Activated CD4-positive, alpha-beta T cell treated with anti-CD3 and anti-CD28 coated beads for 48 hours (primary cell): ENCODE results near the gene EXOC3L4.
"Not testable (repeated sequence)": the region's sequence is repeated elsewhere in the genome, so short reads cannot be mapped to it uniquely, and the experiment has no call there.

Source experiments
- DNase-seq: peaks from one replicate; pipeline ENCODE4 v3.0.0-alpha.2; 2020

Gene EXOC3L4

DNA sequence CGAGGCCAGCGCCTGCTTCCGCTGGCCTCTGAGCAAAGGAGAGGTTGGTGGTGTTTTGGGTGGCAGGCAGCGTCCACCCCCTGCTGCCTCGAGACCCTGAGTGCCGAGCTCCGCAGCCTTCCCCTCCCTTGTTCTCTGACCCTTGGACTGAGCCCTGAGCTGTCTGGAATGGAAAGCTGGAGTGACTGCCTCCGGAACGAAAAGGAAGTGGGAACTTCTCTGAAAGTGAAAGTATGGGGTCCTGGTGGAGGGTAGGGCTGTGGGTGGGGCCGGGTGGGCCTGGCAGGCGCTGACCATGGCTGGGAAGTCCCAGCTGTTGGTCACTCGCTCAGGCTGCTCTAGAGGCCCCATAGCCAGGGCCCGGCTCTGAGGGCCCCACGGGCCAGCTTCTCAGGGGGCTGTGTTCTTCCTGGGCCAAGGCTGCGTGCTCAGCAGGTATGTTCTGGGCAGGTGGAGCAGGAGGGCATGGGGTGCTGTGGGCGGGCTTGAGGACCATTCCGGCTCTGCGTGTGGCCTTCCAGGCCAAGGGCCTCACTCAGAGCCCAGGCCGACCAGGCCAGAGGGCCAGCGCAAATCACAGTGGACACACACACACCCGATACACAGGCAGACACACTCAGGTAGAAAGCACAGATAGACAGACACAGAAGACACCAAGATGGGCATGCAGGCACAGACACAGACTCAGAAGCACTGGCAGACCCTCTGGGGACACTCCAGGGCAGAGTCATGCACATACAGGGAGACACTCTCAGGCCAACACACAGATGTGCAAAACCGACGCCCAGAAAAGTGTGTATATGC is at the start of gene EXOC3L4:
EXOC3L4 (plus strand) TSS at position 320 of the 804 bp plus-strand sequence. CDS start 5,495 bp downstream, outside the sequence.
- DNase-seq = no peak

DNA sequence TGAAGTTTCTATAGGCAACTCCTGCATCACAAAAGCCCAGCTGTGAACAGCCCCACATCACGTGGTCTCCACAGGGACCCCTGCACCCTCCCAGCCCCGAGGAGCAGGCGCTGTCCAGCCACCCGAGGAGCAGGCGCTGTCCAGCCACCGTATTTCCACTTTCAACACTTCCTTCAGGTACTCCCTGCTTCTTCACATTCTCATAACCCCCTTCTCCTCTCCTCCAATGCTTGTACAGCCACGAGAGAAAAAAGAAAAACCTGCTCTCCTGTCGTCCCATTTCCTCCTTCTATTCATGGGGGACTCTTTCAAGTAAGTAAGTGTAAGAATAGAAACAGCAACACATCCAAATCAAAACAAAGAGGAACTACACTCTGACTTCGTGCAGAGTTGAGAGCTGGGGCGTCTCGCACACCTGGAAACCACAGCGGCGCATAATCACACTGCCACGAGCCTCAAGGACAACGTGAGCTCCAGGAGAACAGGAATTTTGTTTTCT is 49.1 kb upstream of the EXOC3L4 start:
- DNase-seq = no peak

DNA sequence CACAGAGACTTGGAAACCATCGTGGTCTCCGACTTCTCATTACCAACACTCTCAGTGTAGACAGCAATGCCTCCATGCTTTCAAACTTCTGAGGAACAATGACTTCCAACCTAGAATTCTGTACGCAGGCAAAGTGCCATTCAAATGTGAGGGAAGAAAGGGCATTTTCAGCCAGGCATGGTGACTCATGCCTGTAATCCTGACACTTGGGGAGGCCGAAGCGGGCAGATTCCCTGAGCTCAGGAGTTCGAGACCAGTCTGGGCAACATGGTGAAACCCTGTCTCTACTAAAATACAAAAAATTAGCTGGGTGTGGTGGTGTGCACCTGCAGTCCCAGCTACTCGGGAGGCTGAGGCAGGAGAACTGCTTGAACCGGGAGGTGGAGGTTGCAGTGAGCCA is 47.1 kb upstream of the EXOC3L4 start:
- not testable (repeated sequence) for DNase-seq

DNA sequence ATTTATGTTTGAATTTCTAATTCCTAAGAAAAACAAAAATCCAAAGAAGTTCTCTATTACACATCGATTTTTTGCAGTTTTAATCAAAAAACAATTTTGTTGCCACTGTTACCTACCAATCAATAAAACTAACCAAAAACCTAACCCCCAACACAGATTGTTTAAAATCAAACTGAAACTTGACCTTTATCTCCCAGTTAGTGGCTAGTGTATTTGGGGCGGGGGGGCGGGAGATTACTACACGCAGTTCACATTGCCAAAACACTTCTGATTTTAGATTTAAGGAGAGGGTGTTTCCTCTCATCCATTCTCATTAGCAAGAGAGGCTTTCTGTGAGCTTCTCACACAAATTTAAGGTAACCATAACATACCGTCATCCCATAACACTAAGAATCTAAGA is 43.6 kb upstream of the EXOC3L4 start:
- no peak for DNase-seq

DNA sequence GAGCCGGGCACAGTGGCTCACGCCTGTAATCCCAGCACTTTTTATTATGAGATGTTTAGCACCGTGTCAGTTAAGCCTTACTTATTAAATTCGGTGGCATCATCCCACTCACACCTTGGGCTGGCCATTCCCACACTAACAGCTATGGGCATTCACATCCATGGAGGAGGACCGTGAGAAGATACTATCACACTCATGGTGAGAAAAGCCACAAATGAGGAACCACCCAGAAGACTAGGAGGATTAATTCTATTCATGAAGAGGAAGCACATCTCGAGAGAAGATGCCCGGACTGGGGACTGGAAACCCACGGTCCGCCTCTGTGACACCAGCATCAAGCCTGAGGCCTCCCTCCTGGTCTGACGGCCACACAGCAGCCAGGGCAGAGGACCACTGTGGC is 42.1 kb upstream of the EXOC3L4 start:
- DNase-seq = no peak

DNA sequence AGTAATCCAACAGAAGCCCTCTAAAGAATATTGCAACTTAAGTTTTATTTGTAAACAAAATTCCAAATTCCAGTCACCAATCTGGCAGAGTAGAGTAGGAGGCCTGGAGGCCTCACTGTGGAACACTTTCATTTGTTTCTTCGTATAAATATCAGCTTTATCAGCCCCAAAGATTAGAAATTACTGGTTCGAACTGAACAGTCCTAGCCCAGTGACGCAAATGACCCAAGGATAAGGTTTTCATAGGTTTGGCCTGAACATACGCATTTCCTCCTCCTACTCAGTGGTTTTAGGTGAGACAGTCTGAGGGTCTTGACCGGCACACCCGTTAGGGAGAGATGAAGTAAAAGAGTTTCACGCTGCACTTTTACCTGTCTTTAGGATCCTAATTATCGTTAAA is 38.8 kb upstream of the EXOC3L4 start:
- no peak for DNase-seq

DNA sequence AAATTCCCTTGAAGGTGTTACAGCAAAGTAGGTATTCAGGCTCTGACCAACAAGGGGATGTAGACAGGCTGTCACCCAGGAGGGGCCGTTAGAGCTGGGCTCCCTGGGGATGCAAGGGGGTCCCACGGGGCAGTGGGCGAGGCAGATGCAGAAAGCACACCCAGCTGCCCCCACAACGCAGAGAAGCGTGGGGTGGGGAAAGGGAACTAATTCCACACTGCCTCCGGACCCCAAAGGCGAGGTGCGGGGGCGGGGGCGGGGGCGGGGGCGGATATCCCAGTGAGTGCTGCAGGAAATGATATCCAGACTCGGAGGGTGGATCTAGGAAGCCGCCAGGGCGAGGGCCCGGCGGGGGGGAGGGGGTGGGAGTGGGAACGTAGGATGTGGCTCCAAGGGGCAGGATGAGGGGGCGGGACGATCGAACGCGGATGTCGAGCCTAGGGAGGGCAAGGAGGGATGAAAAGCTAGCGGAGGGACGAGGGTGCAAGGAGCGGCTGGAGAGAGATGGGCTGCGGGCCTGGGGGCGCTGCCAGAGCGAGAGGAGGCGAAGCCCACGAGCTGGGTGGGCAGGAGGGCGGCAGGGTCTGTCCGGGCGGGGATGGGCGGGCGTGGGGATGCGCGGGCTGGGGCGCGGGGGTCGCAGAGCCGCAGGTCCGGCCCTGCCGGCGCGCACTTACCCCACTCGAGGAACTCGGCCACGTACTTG is 38.0 kb upstream of the EXOC3L4 start:
- DNase-seq = no peak

DNA sequence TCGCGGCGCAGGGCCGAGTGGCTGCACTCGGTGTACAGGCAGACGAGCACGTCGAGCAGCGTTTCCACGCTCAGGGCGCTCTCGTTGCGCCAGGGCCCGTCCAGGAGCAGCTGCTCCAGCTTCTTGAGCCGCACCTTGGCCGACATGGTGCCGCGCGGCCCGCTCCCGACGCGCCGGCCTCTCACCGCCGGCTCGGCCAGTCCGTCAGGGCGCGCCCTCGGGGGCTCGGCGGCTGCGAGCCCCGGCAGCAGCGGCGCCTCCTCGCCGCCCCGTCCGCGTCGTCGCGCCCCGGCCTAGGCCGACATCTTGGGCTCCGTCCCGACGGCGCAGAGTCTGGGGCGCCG is 37.5 kb upstream of the EXOC3L4 start:
- no peak for DNase-seq

DNA sequence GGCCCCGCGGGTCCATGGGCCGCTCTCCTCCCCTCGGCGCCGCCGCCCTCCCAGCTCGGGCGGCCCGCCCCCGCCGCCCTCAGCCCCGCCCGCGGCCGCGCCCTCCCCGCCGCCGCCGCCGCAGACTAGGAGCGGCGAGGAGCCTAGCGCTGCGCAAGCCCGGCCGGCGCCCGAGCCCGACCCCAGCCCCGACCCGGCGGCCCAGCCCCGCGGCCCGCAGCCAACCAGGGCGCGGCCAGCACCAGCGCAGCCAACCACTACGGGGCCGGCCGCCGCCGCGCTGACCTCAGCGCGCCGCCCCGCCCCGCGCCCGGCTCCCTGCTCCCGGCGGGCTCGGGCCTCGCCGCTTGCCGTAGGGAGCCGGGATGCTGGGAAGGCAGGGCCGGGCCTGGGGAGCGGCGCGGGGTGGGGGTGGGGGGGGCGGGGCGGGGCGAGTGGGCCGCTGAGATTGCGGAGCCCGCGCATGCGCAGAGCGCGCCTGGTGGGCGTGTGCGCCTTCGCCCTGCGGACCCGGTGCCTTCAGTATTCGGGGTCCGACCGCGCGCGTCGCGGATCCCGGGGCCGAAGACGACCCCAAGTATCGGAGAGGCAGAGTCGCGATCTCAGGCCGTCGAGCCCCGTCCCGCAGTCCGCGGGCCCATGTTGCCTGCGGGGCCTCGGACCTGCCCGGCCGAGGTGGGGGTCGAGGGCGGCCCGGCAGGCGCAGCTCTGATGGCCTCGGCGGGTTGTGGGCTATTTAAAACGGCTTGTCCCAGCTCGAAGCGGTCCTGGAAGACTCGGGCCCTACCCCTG is 37.0 kb upstream of the EXOC3L4 start, which contains the start of gene CDC42BPB:
CDC42BPB (minus strand) TSS at position 178 of the 792 bp plus-strand sequence. CDS start 376 bp downstream, outside the sequence.
- peak; percentile 64 for DNase-seq

DNA sequence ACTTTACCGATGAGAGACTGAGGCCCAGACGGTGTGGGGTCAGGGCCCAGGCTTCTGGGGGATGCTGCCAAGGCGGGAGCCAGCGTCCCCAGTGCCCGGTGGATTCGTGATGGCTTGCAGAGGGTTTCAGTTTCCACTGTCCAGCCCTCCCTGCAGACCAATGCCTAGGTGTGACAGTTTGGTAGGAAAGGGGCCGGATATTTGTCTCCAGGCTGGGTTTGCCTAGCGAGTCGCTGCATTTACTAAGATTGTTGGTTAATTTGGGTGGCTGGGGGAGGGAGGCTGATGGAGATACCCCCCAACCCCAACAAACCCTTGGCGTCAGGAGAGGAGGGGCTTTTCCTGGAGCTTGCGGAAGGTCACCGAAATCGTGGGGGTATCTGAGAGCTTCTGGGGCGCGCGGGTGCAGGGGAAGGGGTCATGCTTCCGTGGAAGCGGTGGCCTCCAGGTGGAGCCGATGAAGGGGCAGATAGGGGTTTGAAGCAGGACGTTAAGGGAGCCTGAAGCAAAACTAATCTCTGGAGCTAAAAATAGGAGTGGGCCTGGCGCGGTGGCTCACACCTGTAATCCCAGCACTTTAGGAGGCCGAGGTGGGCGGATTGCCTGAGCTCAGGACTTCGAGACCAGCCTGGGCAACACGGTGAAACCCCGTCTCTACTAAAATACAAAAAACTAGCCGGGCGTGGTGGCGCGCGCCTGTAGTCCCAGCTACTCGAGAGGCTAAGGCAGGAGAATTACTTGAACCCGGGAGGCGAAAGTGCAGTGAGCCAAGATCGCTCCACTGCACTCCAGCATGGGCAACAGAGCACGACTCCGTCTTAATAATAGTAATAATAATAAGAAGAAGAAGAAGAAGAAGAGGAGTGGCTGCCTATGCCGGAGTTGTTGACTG is 36.1 kb upstream of the EXOC3L4 start:
- no peak for DNase-seq

DNA sequence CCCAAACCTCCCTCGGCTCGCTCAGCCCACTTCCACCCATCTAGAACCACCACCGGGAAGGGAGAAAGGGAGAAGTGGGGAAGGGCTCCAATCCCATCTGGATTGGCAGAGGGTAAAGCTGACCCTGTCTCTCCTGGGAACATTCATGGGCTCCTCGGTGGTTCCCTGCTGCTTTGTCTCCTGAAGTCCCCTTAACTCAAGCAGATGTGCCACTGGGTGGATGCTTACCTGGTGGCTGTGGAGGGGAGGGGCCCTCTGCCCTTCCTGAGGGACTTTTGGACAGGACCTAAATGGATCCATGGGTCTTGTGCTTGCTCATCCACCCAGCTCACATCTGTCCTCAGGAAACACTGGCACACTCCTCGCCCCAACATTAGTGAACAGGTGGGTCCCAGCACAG is 35.0 kb upstream of the EXOC3L4 start:
- DNase-seq = no peak

DNA sequence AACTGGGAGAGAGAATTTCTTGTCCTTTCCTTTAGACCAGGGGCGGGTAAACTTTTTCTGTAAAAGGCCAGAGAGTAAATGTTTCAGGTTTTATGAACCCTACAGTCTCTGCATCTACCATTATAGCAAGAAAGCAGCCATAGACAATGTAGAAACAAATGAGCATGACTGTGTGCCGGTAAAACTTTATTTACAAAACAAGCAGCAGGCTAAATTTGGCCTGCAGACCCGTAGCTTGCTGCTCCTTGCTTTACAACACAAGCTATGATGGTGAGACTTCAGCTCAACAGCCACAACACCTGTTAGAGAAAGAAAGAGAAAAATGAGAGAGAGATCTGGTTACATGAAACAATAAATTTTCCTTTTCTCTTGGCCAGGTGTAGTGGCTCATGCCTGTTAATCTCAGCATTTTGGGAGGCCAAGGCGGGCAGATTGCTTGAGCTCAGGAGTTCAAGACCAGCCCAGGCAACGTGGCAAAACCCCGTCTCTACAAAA is 33.0 kb upstream of the EXOC3L4 start:
- no peak for DNase-seq

DNA sequence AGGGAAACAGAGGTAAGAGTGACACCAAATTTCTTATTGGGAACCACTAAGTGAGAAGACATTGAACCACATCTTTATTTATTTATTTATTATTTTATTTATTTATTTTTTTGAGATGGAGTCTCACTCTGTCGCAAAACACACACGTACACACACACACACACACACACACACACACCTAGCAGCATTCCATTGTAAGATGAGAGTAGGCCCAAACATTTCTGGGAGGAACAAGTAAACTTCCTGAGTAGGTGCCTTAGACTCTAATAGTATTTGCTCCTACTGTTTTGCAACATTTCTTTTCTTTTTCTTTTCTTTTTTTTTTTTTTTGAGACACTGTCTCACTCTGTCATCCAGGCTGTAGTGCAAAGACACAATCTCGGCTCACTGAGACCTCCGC is 30.1 kb upstream of the EXOC3L4 start:
- DNase-seq = no peak

DNA sequence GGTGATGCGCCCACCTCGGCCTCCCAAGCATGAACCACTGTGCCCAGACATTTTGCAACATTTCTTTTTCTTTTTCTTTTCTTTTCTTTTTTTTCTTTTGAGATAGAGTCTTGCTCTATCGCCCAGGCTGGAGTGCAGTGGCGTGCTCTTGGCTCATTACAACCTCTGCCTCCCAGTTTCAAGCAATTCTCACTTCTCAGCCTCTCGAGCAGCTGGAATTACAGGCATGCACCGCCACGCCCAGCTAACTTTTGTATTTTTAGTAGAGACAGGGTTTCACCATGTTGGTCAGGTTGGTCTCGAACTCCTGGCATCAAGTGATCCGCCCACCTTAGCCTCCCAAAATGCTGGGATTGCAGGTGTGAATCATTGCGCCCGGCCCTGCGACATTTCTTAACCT is 29.5 kb upstream of the EXOC3L4 start:
- DNase-seq = no peak

DNA sequence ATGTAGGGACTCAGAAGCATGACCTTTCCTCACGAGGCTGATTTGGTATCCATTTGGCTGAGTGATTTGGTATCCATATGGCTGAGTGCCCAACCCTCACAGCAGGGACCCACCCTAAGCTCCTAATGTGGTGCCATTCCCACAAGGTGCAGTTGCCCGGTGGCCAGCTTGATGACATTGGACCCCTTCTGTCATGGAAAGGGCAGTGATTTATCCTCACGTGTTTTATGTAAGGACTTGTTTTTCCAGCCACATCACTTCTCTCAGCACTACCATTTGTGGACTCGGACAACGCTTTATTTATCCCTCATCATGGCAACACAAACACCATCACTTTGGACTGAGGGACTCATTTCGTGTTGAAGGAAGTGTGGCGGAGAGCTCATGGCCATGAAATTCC is 28.7 kb upstream of the EXOC3L4 start:
- no peak for DNase-seq

DNA sequence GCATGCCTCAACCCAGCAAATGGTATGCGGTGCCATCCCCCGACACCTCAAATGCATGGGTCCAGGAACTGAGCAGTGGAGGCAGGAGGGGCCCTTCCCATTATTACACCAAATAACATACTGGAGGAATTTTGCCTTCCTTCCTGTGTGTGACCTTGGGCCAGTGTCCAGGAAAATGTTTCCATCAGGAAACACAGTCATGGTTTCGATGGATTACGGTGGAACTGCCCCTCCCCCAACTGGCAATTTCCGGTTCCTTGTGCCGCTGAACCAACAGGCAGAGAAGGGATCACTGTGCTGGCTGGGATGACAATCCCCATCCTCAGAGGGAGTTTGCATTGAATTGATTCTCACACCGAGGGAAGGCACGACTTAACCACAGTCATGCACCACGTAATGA is 28.1 kb upstream of the EXOC3L4 start:
- DNase-seq = no peak

DNA sequence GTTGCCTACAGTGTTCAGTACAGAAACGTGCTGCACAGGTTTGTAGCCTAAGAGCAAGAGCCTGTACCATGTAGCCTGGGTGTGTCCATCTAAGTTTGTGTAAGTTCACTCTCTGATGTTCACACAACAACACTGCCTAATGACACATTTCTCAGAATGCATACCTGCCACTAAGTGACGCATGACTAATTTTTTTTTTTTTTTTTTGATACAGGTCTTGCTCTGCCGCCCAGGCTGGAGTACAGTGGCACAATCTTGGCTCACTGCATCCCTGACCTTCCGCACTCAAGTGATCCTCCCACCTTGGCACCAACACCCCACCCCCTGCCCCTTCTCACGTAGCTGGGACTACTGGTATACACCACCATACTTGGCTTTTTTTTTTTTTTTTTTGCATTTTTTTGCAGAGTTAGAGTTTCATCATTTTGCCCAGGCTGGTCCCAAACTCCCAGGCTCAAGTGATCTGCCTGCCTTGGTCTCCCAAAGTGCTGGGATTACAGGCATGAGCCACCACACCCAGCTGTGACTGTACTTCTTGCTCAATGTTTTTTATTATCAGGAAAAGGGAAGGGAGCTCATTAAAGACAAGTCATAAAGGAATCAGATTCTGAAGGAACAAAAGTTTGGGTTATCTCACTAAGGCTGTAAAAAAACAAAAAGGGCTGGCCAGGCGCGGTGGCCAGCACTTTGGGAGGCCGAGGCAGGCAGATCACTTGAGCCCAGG is 27.1 kb upstream of the EXOC3L4 start:
- DNase-seq = no peak

DNA sequence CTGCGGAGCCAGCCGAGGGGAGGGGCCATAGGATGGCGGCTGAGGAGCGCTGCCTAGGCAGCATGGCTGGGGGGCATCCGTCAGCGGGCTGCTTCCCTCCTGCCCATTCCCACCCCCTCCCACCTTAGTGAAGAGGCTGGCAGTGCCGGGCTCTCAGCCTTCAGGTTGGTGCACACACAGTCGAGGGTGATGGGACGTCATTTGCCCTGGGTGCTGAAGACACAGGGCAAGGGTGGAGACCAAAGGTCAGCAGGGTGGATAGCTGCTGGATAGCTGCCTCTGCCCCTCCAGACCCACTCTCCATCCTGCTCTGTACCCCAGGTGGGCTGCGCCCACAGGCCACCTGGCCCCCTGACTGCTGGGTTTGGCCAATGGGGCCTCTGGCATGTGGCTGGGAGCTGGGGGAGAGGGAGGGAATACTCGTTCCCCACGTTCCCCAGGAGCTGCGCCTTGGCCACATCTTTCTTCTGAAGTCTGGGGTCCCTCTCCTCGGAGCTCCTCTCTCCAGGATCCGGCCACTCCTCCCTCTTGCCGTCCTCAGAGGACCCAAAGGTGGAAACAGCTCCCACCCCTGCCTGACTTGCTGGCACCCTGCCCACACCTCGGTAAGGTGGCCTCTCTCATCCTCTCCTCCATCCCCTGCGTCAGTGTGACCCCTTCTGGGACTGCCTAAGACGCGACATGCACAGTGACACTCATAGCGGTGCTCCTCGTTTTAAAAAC is 26.0 kb upstream of the EXOC3L4 start:
- DNase-seq = no peak

DNA sequence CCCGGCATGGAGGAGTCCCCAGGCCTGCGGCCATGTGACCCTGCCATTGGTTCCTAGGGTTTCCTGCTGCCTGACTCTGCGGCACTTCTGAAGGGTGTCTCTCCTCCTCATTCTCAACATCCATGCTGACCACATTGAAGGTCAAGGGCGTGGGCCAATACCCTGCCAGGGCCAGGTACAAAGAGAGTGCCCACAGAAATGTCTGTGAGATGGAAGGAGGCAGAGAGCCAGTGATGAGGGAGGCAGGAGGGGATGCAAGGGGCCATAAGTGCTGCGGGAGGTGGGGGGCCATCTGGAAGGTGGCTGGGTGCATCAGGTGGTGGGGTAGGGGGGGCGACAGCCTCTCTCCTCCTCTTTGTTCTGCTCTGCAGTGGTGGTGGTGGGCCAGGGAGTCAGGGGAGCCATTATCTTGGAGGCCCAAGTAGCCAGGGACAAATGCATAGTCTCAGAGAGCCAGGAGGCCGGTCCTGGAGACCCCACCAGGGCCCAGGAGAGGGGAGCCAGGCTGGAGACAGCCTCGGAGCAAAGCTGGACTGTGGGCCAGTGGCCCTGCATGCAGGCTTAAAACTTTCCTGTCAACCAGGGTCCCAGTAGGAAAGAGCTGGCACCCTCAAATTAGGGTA is 24.2 kb upstream of the EXOC3L4 start:
- DNase-seq = no peak

DNA sequence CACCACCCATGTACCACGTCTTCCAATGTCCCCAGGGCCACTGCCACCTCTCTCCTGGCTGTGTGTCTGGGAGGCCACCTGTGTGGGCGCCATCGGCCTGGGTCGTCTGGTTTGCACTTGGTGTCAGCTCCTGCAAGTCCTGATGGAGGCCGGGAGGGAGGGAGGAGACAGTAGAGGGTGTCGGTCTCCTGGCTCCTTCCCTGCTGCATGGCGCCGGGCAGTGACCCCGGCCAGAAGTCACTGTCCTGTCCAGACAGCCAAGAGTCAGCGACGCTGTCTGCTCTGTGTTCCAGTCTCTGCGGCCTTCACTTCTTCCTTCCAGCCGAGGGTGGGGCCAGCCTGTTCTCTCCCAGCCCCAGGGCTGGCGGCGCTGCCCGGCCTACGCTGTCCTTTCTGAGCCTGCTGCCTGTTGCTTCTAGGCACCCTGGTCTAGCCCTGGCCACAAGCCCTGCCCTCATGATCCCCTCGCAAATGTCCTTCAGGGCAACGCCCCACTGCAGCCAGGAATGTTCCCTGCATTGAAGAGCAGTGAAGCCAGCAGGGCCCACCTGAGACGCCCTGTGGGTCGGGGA is 23.5 kb upstream of the EXOC3L4 start:
- no peak for DNase-seq
